Middle frontal gyrus (tissue), 1 donor: ENCODE results near the gene OIT3.
"Not testable (repeated sequence)": the region's sequence is repeated elsewhere in the genome, so short reads cannot be mapped to it uniquely, and the experiment has no call there.

ENCODE experiments used
- DNase-seq: peaks from one replicate; pipeline ENCODE4 v3.0.0-alpha.2; 2015; ENCODE audit warnings: low spot score; ENCODE audit errors: extremely low spot score

OIT3 gene

DNA sequence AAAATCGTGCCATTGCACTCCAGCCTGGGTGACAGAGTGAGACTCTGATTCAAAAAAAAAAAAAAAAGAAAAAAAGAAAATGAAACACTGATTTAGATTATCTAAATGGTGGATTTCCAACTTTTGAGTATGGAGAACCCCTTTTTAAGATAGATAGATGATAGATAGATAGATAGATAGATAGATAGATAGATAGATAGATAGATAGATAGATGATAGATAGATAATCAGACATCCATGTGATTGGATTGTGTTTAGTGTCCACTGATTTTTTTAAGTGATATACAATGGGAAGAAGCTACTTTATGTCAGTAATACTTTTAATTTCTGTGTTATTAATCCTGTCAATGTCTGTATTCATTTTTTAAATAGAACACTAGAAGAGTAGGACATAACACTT, 6.0 kb downstream of the OIT3 start:
- DNase-seq = no peak

DNA sequence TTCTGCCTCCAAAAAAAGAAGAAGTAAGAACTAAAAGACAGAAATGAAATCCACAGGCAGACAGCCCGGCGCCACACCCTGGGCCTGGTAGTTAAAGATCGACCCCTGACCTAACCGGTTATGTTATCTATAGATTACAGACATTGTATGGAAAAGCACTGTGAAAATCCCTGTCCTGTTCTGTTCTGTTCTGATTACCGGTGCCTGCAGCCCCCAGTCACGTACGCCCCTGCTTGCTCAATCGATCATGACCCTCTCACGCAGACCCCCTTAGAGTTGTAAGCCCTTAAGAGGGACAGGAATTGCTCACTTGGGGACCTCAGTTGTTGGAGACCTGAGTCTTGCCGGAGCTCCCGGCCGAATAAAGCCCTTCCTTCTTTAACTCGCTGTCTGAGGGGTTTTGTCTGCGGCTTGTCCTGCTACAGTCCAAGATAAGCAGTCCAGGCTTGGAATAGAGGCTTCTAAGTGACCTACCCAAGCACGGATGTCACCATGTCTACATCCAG, 10.5 kb downstream of the OIT3 start:
- not testable (repeated sequence) for DNase-seq

DNA sequence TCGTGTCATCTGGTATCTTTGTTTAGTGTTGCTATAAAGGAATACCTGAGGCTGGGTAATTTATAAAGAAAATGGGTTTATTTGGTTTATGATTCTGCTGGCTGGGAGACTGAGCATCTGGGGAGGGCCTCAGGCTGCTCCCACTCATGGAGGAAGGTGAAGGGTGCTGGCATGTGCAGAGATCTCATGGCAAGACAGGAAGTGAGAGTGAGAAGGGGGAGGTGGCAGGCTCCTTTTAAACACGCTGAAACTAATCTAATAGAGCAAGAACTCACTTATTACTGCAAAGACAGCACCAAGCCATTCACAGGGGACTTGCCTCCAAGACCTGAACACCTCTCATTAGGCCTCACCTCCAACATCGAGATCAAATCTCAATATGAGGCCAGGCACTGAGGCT, 11.3 kb downstream of the OIT3 start:
- DNase-seq = no peak

DNA sequence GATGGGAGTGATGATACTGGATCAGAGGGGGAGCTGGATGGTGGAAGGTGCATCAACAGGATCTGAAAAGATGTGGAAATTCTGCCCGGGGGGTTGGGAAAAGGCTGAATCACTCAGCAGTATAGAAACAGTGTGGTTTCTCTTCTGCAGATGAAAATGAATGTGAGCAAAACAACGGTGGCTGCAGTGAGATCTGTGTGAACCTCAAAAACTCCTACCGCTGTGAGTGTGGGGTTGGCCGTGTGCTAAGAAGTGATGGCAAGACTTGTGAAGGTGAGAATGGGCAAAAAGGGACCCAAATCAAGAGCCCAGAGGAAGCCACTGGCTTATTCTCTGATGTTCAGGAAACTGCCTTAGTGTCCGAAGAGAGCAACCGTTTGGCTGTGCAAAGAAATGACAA, 12.9 kb downstream of the OIT3 start:
- DNase-seq = no peak

DNA sequence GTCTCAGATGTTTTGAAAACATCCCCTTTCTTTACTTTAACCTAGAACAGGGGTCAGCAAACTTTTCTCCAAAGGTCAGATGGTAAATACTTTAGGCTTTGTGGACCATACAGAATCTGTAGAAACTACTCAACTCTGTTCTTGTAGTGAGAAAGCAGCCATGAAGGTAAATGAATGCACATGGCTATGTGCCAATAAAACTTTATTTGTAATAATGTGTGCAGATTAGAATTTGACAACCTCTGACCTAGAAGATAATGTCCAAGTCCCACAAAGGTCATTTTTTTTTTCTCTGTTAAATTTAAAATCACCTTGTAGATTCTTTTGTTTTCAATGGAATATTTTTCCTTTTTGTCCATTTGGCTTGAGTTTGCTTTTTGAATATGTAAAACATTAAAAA, 17.2 kb downstream of the OIT3 start:
- no peak for DNase-seq

DNA sequence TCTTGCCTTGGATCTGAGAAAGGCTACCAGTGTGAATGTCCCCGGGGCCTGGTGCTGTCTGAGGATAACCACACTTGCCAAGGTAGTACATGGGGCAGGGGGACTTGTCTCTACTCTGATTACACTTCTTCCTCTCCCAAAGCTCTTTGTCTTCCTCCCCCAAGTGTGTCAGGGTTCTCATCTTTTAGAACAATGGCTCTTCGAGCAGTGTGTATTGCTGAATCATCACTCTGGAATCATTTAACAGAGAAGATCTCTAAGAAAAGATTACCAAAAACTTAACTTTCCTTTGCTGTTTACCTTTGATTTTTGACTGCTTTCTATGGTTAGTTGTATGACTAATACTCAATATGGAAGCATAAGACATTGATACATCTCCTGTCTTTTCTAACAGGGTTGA, 18.2 kb downstream of the OIT3 start:
- no peak for DNase-seq

DNA sequence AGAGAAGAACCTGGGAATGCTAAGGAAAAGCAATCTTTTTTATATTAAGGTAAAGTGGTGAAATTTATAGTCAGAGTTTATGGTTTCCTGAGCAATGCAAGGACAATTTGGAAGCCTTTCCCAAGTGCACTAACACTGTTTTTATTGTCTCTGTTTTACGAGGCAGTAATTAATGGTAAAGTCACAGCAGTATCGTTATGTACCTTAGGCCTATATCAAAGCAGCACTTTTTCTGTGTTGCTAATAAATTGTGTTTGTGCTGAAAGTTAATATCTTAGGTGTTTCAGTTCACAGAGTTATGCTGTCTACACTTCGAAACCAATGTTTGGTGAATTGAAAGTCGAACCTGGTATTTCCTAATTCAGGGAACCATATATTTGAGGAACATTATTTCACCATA, 19.2 kb downstream of the OIT3 start:
- no peak for DNase-seq

DNA sequence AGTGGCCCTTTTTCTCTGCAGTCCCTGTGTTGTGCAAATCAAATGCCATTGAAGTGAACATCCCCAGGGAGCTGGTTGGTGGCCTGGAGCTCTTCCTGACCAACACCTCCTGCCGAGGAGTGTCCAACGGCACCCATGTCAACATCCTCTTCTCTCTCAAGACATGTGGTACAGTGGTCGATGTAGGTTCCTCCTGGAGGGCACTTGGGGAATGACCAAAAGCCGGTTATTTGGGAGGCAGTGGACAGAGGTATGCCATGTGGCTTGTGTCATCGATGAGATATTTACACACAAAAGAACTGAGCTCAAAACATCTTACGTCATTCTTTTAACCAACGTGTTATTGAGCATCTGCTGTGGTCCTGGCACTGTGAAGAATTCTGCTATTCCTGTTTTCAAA, 19.7 kb downstream of the OIT3 start:
- no peak for DNase-seq

DNA sequence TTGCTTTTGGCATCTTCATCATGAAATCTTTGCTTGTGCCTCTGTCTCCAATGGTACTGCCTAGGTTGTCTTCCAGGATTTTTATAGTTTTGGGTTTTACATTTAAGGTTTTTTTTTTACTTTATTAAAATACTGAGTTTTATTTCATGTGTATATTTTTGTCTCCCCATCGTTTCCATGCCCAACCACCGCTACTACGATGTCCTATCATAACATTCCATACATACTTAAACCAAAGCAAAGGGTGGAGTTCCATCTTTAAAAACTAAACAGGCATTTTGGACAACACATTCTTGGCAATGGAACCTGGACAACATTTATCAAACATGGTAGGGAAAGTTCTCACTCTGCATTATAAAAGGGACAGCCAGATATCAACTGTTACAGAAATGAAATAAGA, 23.7 kb downstream of the OIT3 start:
- not testable (repeated sequence) for DNase-seq

DNA sequence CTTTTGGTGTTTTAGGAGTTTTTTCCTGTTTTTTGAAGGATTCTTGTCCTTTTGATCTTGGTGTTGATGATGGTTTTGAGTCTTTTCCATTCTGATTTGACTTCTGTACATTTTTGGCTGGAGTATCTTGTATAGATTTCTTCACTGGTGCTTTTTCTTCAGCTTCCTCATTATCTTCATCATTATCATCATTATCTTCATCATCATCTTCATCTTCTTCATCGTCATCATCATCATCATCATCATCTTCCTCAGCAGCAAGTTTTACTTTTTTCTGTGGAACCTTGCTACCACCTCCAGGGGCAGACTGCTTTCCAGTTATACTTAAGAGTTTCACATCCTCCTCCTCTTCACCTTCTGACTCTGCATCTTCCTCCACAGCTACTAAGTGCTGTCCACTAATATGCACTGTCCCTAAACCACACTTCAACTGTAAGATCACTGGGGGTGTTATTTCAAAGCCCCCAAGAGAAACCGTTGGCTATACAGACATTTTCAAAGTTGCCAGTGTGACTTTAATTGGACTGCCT, 24.3 kb downstream of the OIT3 start:
- not testable (repeated sequence) for DNase-seq

DNA sequence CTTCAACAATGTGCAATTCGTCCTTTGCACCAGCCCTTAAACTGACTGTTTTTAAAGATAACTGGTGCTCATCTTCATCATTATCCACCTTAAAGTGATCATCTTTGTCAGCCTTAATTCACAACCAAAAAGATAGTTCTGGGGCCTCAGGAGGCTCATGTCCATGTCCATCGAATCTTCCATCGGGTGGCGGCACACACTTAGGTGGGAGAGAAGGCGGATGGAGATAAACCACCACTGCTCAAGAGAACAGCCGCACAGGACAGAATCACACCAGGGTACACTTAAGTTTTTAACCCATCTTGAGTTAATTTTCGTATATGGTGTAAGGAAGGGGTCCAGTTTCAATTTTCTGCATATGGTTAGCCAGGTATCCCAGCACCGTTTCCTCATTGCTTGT, 24.8 kb downstream of the OIT3 start:
- DNase-seq = no peak

DNA sequence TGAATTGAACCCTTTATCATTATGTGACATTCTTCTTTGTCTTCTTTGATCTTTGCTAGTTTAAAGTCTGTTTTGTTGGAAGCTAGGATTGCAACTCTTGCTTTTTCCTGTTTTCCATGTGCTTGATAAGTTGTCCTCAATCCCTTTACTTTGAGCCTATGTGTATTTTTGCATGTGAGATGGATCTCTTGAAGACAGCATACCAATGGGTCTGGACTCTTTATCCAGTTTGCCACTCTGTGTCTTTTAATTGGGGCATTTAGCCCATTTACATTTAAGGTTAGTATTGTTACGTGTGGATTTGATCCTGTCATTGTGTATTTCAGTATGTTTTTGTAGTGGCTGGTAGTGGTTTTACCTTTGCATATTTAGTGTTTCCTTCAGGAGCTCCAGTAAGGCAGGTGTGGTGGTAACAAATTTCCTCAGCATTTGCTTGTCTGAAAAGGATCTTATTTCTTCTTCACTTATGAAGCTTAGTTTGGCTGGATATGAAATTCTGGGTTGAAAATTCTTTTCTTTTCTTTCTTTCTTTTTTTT, 27.7 kb downstream of the OIT3 start:
- not testable (repeated sequence) for DNase-seq

DNA sequence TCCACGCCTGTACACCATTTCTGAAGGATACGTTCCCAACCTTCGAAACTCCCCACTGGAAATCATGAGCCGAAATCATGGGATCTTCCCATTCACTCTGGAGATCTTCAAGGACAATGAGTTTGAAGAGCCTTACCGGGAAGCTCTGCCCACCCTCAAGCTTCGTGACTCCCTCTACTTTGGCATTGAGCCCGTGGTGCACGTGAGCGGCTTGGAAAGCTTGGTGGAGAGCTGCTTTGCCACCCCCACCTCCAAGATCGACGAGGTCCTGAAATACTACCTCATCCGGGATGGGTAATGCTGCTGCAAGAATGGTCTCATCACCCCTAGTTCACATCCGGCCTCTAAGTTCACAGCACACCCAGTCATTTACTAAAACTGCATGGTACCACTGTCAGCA, 30.8 kb downstream of the OIT3 start:
- no peak for DNase-seq

DNA sequence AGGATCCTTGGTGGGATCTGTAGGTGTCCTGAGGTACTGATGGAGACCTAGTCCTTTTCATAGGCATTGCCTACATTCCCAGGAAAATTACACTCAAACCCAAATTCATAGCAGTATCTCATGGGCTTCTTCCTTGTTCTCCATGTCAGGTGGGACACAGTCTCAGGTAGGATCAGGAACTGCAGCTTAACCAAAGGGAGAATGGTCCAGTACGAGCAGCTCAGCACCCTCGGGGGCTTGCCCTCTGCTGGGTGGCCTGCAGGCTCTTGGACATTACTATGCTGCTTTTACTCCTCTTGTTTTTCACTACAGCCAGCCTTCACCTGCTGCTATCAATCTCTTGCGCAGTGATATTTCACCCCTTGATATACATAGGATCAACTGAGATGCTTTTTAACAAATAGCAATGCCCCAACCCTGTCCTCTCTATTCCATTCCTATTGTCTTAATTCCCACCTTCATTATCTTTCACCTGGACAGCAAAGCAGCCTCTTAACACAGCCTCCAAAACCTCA, 32.5 kb downstream of the OIT3 start:
- no peak for DNase-seq

DNA sequence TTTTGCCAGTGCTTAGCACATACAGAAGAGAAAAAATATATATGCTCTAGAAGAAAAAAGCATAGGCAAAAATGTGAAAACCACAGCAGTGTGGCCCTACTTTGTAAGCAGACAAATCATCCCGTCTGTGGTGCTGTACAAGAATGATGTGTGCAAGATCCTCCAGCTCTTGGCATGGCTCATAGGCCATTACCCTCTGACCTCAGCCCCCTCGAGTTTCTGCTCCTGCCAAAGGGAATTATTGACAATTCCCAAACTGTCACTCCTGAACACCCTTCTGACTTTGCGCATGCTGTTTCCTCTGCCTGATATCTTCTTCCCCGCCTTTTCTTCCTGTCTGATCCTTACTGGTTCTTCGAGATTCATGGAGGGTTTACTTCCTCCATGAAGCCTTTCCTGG, 33.9 kb downstream of the OIT3 start:
- DNase-seq = no peak

DNA sequence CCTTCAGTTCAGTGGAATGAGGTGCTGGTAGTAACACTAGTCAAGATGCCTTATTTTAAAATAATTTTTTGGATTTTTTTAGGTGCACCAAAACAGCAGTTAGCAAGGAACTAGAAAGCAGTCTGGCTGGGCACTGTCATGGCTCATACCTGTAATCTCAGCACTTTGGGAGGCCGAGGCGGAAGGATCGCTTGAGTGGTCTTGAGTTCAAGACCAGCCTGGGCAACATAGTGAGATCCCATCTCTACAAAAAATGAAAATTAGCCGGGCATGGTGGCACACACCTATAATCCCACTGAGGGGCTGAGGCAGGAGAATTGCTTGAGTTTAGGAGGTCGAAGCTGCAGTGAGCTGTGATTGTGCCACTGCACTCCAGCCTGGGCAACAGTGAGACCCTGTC, 35.3 kb downstream of the OIT3 start:
- DNase-seq = no peak

DNA sequence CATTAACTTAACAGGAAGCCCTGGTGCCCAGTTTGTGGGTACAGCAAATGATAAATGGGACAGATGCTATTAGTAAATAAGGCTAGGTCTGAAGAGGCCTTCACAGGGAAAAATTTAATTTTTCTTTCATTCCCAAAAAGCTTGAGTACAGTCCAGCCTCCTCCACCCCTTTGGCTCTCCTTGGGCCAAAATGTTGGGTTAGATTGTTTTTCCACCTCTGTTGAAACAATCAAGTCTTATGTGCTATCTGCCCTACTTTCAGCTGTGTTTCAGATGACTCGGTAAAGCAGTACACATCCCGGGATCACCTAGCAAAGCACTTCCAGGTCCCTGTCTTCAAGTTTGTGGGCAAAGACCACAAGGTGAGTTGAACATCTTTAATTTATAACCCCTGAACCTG, 36.7 kb downstream of the OIT3 start:
- DNase-seq = no peak

DNA sequence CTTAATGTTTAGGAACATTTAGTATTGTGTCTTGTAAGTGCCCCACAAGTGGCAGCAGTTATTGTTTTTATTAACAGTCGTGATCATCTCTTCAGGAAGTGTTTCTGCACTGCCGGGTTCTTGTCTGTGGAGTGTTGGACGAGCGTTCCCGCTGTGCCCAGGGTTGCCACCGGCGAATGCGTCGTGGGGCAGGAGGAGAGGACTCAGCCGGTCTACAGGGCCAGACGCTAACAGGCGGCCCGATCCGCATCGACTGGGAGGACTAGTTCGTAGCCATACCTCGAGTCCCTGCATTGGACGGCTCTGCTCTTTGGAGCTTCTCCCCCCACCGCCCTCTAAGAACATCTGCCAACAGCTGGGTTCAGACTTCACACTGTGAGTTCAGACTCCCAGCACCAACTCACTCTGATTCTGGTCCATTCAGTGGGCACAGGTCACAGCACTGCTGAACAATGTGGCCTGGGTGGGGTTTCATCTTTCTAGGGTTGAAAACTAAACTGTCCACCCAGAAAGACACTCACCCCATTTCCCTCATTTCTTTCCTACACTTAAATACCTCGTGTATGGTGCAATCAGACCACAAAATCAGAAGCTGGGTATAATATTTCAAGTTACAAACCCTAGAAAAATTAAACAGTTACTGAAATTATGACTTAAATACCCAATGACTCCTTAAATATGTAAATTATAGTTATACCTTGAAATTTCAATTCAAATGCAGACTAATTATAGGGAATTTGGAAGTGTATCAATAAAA, 38.9 kb downstream of the OIT3 start:
- DNase-seq = no peak

DNA sequence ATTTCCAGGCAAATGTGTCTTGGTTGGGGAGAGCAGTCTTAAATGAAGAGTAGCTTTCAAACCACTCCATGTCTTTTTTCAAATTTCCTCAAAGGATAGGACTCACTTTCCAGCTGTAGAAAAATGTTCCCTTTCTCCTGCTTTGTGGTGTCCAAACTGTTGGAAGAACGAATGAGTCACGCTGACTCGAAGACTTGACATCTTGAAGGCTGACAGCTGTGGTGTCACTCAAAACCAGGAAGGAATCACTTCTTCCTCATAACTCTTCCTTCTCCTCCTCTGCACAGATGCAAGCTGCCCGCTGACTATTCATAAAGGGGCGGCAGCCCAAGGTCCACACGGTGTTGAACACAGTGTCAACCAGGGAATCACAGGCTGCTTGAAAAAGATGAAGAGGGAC, 41.8 kb downstream of the OIT3 start:
- DNase-seq = no peak

DNA sequence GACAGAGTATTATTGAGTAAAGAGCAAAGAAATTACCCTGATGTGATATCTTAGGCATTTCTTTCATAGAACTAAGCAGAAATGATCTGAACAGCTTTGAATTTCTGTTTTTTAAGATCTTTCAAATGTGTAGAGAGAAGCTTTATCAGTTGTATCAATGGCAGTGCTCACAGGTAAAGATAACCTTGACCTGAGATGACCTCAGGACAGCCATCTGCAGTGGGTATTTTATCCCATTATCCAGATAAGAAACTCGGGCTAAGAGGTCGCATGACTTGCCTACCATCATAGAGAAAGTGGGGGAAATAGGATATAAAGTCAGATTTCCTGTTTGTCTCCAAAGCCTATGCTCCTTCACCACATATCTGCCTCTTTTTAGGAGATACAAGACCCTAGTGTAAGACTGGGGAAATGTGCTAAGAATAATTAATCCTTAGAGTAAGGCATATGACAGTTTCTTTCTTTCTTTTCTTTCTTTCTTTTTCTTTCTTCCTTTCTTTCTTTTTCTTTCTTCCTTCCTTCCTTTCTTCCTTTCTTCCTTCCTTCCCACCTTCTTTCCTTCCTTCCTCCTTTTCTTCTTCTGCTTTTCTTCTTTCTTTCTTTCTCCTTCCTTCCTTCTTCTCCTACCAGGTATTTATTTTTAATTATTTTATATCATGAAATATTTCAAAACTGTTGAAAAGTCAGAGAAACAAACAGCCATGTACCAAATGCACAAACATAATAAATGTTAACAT, 50.1 kb downstream of the OIT3 start:
- no peak for DNase-seq

DNA sequence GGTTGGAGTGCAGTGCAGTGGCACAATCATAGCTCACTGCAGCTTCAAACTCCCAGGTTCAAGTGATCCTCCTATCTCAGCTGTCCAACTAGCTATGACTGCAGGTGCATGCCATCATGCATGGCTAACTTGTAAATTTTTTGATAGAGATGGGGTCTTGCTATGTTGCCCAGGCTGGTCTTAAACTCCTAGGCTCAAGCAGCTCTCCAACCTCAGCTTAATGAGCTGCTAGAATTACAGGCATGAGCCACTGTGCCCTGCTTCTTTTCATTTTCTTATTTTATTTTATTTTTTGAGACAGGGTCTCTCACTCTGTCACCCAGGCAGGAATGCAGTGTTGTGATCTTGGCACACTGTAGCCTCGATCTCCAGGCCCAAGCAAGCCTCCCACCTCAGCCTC, 53.4 kb downstream of the OIT3 start:
- DNase-seq = no peak

DNA sequence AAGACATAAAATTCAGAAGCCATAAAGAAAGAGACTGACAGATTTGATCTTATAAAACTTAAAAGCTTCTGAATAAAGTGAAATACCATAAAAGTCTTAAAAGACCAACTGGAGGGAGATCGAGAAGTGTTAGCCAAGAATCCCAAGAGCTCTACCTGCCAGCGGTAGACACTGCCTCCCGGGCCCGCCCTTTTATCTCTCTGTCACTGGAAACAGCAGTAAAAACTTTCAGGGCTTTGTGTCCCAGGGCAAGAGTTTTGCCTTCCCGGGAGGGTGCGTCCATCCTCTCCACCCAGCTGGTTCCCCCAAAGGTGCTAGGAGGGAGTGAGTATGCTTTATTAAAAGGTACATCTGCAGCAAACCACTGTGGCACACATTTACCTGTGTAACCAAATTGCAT, 55.2 kb downstream of the OIT3 start:
- DNase-seq = no peak
